ENCODE data around the gene USP32. TPM values are rescaled to one million over a fixed set of nuclear protein-coding genes. Genes with fewer than 3 reads are reported as not detected.

Gene USP32
- polyA plus RNA-seq, 1 donor (not counting 4 experiments of a cell fraction or from before 2014, with no cell fraction given) = 37.6 TPM

- dilution Hi-C loops (cut with MboI; ENCODE audit: extremely low pct_ligation_motif_present, low sequenced_read_pairs) = no loop called here
- Histone ChIP-seq H3K9me3 (ENCODE audit: control insufficient read depth, low read depth, low read length) (no peaks in the 10 kb centered on the region), H3K9ac (ENCODE audit: control insufficient read depth, extremely low read depth, insufficient read depth, low read length) (no peak overlapping the region), H3K4me3 (ENCODE audit: control insufficient read depth in 2 of 3, extremely low read depth in 1 of 3, insufficient read depth in 2 of 3, low read depth in 1 of 3, low read length in 3 of 3) (no peak overlapping the region), H4K20me1 (ENCODE audit: control insufficient read depth, extremely low read depth, insufficient read depth, low read length) (no peaks in the 10 kb centered on the region), H3K4me2 (ENCODE audit: control insufficient read depth, extremely low read depth, insufficient read depth, low read depth, low read length) (no peak overlapping the region), H3K27me3 (ENCODE audit: control insufficient read depth, extremely low read depth, insufficient read depth, low read length) (no peaks in the 10 kb centered on the region), H3K4me1 (ENCODE audit: control insufficient read depth, extremely low read depth, insufficient read depth, low read length) (peaks cover 3% of the 10 kb centered on the region), H3K36me3 (ENCODE audit: control insufficient read depth in 2 of 2, extremely low read depth in 1 of 2, insufficient read depth in 2 of 2, low read length in 2 of 2) (no peaks in the 10 kb centered on the region), H2AFZ (ENCODE audit: control insufficient read depth, low read length) (no peak overlapping the region), H3K9me1 (ENCODE audit: control insufficient read depth, extremely low read depth, insufficient read depth, low read length) (no peaks in the 10 kb centered on the region), H3K27ac (ENCODE audit: control insufficient read depth, insufficient read depth, low read length) (no peak overlapping the region), H3K79me2 (ENCODE audit: control insufficient read depth, insufficient read depth, low read length) (no peaks in the 10 kb centered on the region)
- DNase-seq (ENCODE audit: low read depth, low spot score) (no peak), FAIRE-seq (no peak)
- TF ChIP-seq EZH2 (IDR thresholded peaks at IDR 0.05; ENCODE audit: low read length) = no peak
- TF ChIP-seq, protein P1, sequence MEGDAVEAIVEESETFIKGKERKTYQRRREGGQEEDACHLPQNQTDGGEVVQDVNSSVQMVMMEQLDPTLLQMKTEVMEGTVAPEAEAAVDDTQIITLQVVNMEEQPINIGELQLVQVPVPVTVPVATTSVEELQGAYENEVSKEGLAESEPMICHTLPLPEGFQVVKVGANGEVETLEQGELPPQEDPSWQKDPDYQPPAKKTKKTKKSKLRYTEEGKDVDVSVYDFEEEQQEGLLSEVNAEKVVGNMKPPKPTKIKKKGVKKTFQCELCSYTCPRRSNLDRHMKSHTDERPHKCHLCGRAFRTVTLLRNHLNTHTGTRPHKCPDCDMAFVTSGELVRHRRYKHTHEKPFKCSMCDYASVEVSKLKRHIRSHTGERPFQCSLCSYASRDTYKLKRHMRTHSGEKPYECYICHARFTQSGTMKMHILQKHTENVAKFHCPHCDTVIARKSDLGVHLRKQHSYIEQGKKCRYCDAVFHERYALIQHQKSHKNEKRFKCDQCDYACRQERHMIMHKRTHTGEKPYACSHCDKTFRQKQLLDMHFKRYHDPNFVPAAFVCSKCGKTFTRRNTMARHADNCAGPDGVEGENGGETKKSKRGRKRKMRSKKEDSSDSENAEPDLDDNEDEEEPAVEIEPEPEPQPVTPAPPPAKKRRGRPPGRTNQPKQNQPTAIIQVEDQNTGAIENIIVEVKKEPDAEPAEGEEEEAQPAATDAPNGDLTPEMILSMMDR (optimal IDR thresholded peaks at IDR 0.05 in 1 of 3, IDR thresholded peaks at IDR 0.05 in 1 of 3, conservative IDR thresholded peaks at IDR 0.05 in 1 of 3; ENCODE audit: extremely low read depth in 1 of 3, insufficient read depth in 2 of 3, low read length in 3 of 3) = no peak
Observed at GRCh38 chr17:60278237-60278636, 113.7 kb downstream of the USP32 start.

GRCh38 chr17:60277258-60277657, 114.7 kb downstream of the USP32 start:
- dilution Hi-C loops (cut with MboI; ENCODE audit: extremely low pct_ligation_motif_present, low sequenced_read_pairs) = no loop called here
- TF ChIP-seq EZH2 (IDR thresholded peaks at IDR 0.05; ENCODE audit: low read length) = no peak
- Histone ChIP-seq H3K27ac (ENCODE audit: control insufficient read depth, insufficient read depth, low read length) (no peak overlapping the region), H3K4me2 (ENCODE audit: control insufficient read depth, extremely low read depth, insufficient read depth, low read depth, low read length) (no peak overlapping the region), H2AFZ (ENCODE audit: control insufficient read depth, low read length) (no peak overlapping the region), H3K4me3 (ENCODE audit: control insufficient read depth in 2 of 3, extremely low read depth in 1 of 3, insufficient read depth in 2 of 3, low read depth in 1 of 3, low read length in 3 of 3) (no peak overlapping the region), H3K36me3 (ENCODE audit: control insufficient read depth in 2 of 2, extremely low read depth in 1 of 2, insufficient read depth in 2 of 2, low read length in 2 of 2) (no peaks in the 10 kb centered on the region), H3K9me1 (ENCODE audit: control insufficient read depth, extremely low read depth, insufficient read depth, low read length) (no peaks in the 10 kb centered on the region), H3K4me1 (ENCODE audit: control insufficient read depth, extremely low read depth, insufficient read depth, low read length) (peaks cover 5% of the 10 kb centered on the region), H3K79me2 (ENCODE audit: control insufficient read depth, insufficient read depth, low read length) (no peaks in the 10 kb centered on the region), H3K9me3 (ENCODE audit: control insufficient read depth, low read depth, low read length) (no peaks in the 10 kb centered on the region), H3K9ac (ENCODE audit: control insufficient read depth, extremely low read depth, insufficient read depth, low read length) (no peak overlapping the region), H3K27me3 (ENCODE audit: control insufficient read depth, extremely low read depth, insufficient read depth, low read length) (no peaks in the 10 kb centered on the region), H4K20me1 (ENCODE audit: control insufficient read depth, extremely low read depth, insufficient read depth, low read length) (no peaks in the 10 kb centered on the region)
- DNase-seq (ENCODE audit: low read depth, low spot score) (no peak), FAIRE-seq (no peak)

- H3K79me2 ChIP-seq (ENCODE audit: control insufficient read depth, insufficient read depth, low read length) = no peaks in the 10 kb centered on the region
- no peaks in the 10 kb centered on the region for H3K27me3 ChIP-seq (ENCODE audit: control insufficient read depth, extremely low read depth, insufficient read depth, low read length)
- H3K27ac ChIP-seq (ENCODE audit: control insufficient read depth, insufficient read depth, low read length) = no peak overlapping the region
- dilution Hi-C loops (cut with MboI; ENCODE audit: extremely low pct_ligation_motif_present, low sequenced_read_pairs) = no loop called here
- no peak for FAIRE-seq
- H3K4me2 ChIP-seq (ENCODE audit: control insufficient read depth, extremely low read depth, insufficient read depth, low read depth, low read length) = no peak overlapping the region
- TF ChIP-seq EZH2 (IDR thresholded peaks at IDR 0.05; ENCODE audit: low read length) = no peak
- TF ChIP-seq, protein P1 (optimal IDR thresholded peaks at IDR 0.05 in 1 of 3, IDR thresholded peaks at IDR 0.05 in 1 of 3, conservative IDR thresholded peaks at IDR 0.05 in 1 of 3; ENCODE audit: extremely low read depth in 1 of 3, insufficient read depth in 2 of 3, low read length in 3 of 3) = no peak
- no peak overlapping the region for H3K9ac ChIP-seq (ENCODE audit: control insufficient read depth, extremely low read depth, insufficient read depth, low read length)
- no peak overlapping the region for H2AFZ ChIP-seq (ENCODE audit: control insufficient read depth, low read length)
- no peak overlapping the region for H3K4me3 ChIP-seq (ENCODE audit: control insufficient read depth in 2 of 3, extremely low read depth in 1 of 3, insufficient read depth in 2 of 3, low read depth in 1 of 3, low read length in 3 of 3)
- H3K4me1 ChIP-seq (ENCODE audit: control insufficient read depth, extremely low read depth, insufficient read depth, low read length) = peaks cover 5% of the 10 kb centered on the region
- no peaks in the 10 kb centered on the region for H3K9me3 ChIP-seq (ENCODE audit: control insufficient read depth, low read depth, low read length)
- no peak for DNase-seq (ENCODE audit: low read depth, low spot score)
- no peaks in the 10 kb centered on the region for H3K9me1 ChIP-seq (ENCODE audit: control insufficient read depth, extremely low read depth, insufficient read depth, low read length)
- no peaks in the 10 kb centered on the region for H3K36me3 ChIP-seq (ENCODE audit: control insufficient read depth in 2 of 2, extremely low read depth in 1 of 2, insufficient read depth in 2 of 2, low read length in 2 of 2)
- H4K20me1 ChIP-seq (ENCODE audit: control insufficient read depth, extremely low read depth, insufficient read depth, low read length) = no peaks in the 10 kb centered on the region
Observed at GRCh38 chr17:60269417-60269816, 122.5 kb downstream of the USP32 start.
